WTC11 (cell line): ENCODE measurements around the gene TMSB4Y. TPM values are rescaled to one million over a fixed set of nuclear protein-coding genes. Genes with fewer than 3 reads are reported as not detected.

Experiments
- ATAC-seq: fragments of 200-7000 bp; cut with Tn5 transposase; 2 replicates; pipeline ENCODE4 v1.10.0; 2021; ENCODE audit warnings: mild to moderate bottlenecking, moderate library complexity
- CTCF ChIA-PET: fragments of 300-600 bp; sonication (Branson Sonifier 250); formaldehyde crosslinking; loops from one replicate; lab custom pipeline; 2021; ENCODE audit warnings: antibody characterized with exemption; lab: Charles Lee
- POLR2A ChIA-PET: fragments of 350-600 bp; sonication (Branson Sonifier 250); formaldehyde crosslinking; loops from one replicate; lab custom pipeline; 2021; ENCODE audit warnings: antibody characterized with exemption; lab: Charles Lee
- DNase-seq: peaks from one replicate; pipeline ENCODE4 v3.0.0; 2021; ENCODE audit warnings: low spot score
- H3K27ac Mint-ChIP-seq: 2 replicates; pipeline ENCODE4 v1.8.0; 2021; ENCODE audit warnings: mixed read lengths
- H3K27me3 Mint-ChIP-seq: 2 replicates; pipeline ENCODE4 v1.8.0; 2021; ENCODE audit warnings: low read depth, mild to moderate bottlenecking, moderate library complexity, mixed read lengths
- H3K36me3 Mint-ChIP-seq: 2 replicates; pipeline ENCODE4 v1.8.0; 2021; ENCODE audit warnings: mixed read lengths
- H3K4me1 Mint-ChIP-seq: 2 replicates; pipeline ENCODE4 v1.8.0; 2022; ENCODE audit warnings: mixed read lengths
- H3K4me3 Mint-ChIP-seq: 2 replicates; pipeline ENCODE4 v1.8.0; 2021; ENCODE audit warnings: mild to moderate bottlenecking, moderate library complexity, mixed read lengths
- H3K9me3 Mint-ChIP-seq: 2 replicates; pipeline ENCODE4 v1.8.0; 2021; ENCODE audit warnings: mixed read lengths
- ESRRA ChIP-seq: sonication (generic); formaldehyde crosslinking; IDR thresholded peaks from 2 replicates; pipeline ENCODE4 v1.8.1; 2022; ENCODE audit warnings: mild to moderate bottlenecking, missing genetic modification reagents, borderline replicate concordance
- FOXJ3 ChIP-seq: sonication (generic); formaldehyde crosslinking; IDR thresholded peaks from 2 replicates; pipeline ENCODE4 v1.9.0; 2021; ENCODE audit warnings: missing genetic modification reagents, mild to moderate bottlenecking, borderline replicate concordance
- GRHL2 ChIP-seq: fragments of 250-450 bp; sonication (Bioruptor Pico); IDR thresholded peaks from 2 replicates; pipeline ENCODE4 v1.8.0; 2022; ENCODE audit warnings: mild to moderate bottlenecking, moderate library complexity; ENCODE audit not compliant: insufficient replicate concordance, severe bottlenecking
- IRF2 ChIP-seq: sonication (generic); formaldehyde crosslinking; IDR thresholded peaks from 2 replicates; pipeline ENCODE4 v1.8.0; 2022; ENCODE audit warnings: low read depth, missing genetic modification reagents, borderline replicate concordance
- MXD4 ChIP-seq: fragments of 250-450 bp; sonication (Bioruptor Pico); IDR thresholded peaks from 2 replicates; pipeline ENCODE4 v1.8.0; 2021; ENCODE audit warnings: mild to moderate bottlenecking, moderate library complexity, borderline replicate concordance
- NR1H2 ChIP-seq: sonication (generic); formaldehyde crosslinking; IDR thresholded peaks from 2 replicates; pipeline ENCODE4 v1.9.0; 2021; ENCODE audit warnings: mild to moderate bottlenecking, moderate library complexity, missing genetic modification reagents
- NR2C2 ChIP-seq: sonication (generic); formaldehyde crosslinking; IDR thresholded peaks from 2 replicates; pipeline ENCODE4 v1.8.0; 2022; ENCODE audit warnings: mild to moderate bottlenecking, missing genetic modification reagents
- NR3C1 ChIP-seq: sonication (generic); formaldehyde crosslinking; conservative IDR thresholded peaks from 2 replicates; pipeline ENCODE4 v1.8.1; 2023; ENCODE audit warnings: low read depth, mild to moderate bottlenecking, missing genetic modification reagents
- SMAD3 ChIP-seq: sonication (generic); formaldehyde crosslinking; IDR thresholded peaks from 2 replicates; pipeline ENCODE4 v1.8.0; 2022; ENCODE audit warnings: missing genetic modification reagents, mild to moderate bottlenecking, borderline replicate concordance
- ZNF317 ChIP-seq: sonication (generic); formaldehyde crosslinking; IDR thresholded peaks from 2 replicates; pipeline ENCODE4 v1.8.1; 2023; ENCODE audit warnings: low read depth, mild to moderate bottlenecking, moderate library complexity, missing genetic modification reagents, borderline replicate concordance
- ZNF396 ChIP-seq: fragments of 250-450 bp; sonication (Bioruptor Pico); IDR thresholded peaks from 2 replicates; pipeline ENCODE4 v1.8.0; 2021; ENCODE audit warnings: mild to moderate bottlenecking, moderate library complexity, borderline replicate concordance
- ZNF416 ChIP-seq: fragments of 250-450 bp; sonication (Bioruptor Pico); IDR thresholded peaks from 2 replicates; pipeline ENCODE4 v1.9.0; 2021; ENCODE audit warnings: mild to moderate bottlenecking, inconsistent platforms
- total RNA-seq: library from RNA; stranded (reverse); gene quantifications from 3 replicates; pipeline ENCODE4 v1.2.3, GENCODE V29; 2021
- TF ChIP-seq, protein P1 (sequence below): sonication (generic); formaldehyde crosslinking; IDR thresholded peaks from 2 replicates; pipeline ENCODE4 v1.8.0; 2023; ENCODE audit warnings: missing genetic modification reagents
- TF ChIP-seq, protein P2 (sequence below): fragments of 200-600 bp; IDR thresholded peaks from 2 replicates; pipeline ENCODE4 v1.8.0; 2022; ENCODE audit warnings: antibody characterized with exemption
- TF ChIP-seq, protein P3 (sequence below): sonication (generic); formaldehyde crosslinking; IDR thresholded peaks from 2 replicates; pipeline ENCODE4 v1.8.0; 2023; ENCODE audit warnings: mild to moderate bottlenecking, missing genetic modification reagents
- TF ChIP-seq, protein P4 (sequence below): sonication (generic); formaldehyde crosslinking; IDR thresholded peaks from 2 replicates; pipeline ENCODE4 v1.8.0; 2023; ENCODE audit warnings: missing genetic modification reagents, mild to moderate bottlenecking, borderline replicate concordance
- TF ChIP-seq, protein P5 (sequence below): sonication (generic); formaldehyde crosslinking; conservative IDR thresholded peaks from 2 replicates; pipeline ENCODE4 v1.8.1; 2023; ENCODE audit warnings: mild to moderate bottlenecking, low read depth, missing genetic modification reagents, moderate library complexity

TMSB4Y gene
- total RNA-seq, 1 experiment from 2014 or later, result 3.0 TPM

DNA sequence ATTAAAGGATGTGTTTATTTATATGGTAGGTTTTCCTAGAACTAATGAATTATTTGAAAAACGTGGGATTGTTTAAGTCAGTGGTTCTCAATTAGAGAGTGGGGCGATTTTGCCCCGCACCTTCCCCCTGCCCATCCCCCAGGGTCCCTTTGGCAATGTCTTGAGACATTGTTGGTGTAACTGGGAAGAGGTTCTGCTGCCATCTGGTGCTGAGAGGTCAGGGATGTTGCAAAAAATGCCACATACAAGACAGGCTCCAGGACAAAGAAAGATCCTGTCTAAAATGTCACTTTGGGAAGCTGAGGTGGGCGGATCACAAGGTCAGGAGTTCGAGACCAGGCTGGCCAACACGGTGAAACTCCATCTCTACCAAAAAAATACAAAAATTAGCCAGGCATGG lies 25.8 kb downstream of the TMSB4Y start:
- Mint-ChIP-seq H3K27ac (no peak overlapping the region), H3K9me3 (peaks cover 23% of the 10 kb centered on the region), H3K4me3 (no peak overlapping the region), H3K4me1 (peaks cover 10% of the 10 kb centered on the region), H3K36me3 (peaks cover 23% of the 10 kb centered on the region), H3K27me3 (no peaks in the 10 kb centered on the region)
- ChIA-PET CTCF (interaction anchor here (0.6 to 0.9 kb wide), 4 partner anchors 292 to 477 kb away, joined by 3 to 8 read pairs (median 4); no protein-coding TSS in a partner anchor), POLR2A (no interaction called here)
- DNase-seq (peak; percentile 37), ATAC-seq (peak; percentile 63)
- TF ChIP-seq ZNF317 (CRISPR knock-in tag), result no peak

DNA sequence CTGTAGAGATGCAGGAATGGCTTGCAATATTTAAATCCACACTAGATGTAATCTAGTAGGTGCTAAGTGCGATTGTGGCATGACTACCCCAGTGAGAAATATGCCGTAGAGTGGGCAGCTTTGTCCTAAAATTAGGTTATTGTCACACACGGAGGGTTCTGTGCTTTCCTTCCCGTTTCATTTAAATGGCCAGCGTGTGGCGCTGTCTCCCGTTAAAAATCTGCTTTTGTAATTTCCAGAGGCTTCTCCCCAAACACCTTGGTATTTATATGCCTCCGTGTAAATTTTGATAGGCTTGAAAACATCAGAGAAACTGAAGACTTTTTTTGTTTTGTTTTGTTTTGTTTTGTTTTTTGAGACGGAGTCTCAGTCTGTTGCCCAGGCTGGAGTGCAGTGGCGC lies 34.9 kb downstream of the TMSB4Y start:
- H3K4me3 Mint-ChIP-seq, result peak overlapping the region; percentile 14; the same call in 1 of the 2 replicates
- ATAC-seq, result peak; percentile 47; the same call in 1 of the 2 replicates
- H3K9me3 Mint-ChIP-seq, result peaks cover 9% of the 10 kb centered on the region
- ChIA-PET POLR2A (no interaction called here), CTCF (interaction anchor here (0.6 to 2.2 kb wide), 9 partner anchors 10 to 301 kb away, joined by 3 to 10 read pairs (median 4); no protein-coding TSS in a partner anchor)
- TF ChIP-seq, protein P1, sequence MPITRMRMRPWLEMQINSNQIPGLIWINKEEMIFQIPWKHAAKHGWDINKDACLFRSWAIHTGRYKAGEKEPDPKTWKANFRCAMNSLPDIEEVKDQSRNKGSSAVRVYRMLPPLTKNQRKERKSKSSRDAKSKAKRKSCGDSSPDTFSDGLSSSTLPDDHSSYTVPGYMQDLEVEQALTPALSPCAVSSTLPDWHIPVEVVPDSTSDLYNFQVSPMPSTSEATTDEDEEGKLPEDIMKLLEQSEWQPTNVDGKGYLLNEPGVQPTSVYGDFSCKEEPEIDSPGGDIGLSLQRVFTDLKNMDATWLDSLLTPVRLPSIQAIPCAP, result no peak
- TF ChIP-seq, protein P2, sequence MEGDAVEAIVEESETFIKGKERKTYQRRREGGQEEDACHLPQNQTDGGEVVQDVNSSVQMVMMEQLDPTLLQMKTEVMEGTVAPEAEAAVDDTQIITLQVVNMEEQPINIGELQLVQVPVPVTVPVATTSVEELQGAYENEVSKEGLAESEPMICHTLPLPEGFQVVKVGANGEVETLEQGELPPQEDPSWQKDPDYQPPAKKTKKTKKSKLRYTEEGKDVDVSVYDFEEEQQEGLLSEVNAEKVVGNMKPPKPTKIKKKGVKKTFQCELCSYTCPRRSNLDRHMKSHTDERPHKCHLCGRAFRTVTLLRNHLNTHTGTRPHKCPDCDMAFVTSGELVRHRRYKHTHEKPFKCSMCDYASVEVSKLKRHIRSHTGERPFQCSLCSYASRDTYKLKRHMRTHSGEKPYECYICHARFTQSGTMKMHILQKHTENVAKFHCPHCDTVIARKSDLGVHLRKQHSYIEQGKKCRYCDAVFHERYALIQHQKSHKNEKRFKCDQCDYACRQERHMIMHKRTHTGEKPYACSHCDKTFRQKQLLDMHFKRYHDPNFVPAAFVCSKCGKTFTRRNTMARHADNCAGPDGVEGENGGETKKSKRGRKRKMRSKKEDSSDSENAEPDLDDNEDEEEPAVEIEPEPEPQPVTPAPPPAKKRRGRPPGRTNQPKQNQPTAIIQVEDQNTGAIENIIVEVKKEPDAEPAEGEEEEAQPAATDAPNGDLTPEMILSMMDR, result 0 out of 2 replicates have a peak, but pooled peaks have one; percentile 25
- no peaks in the 10 kb centered on the region for H3K27me3 Mint-ChIP-seq
- H3K27ac Mint-ChIP-seq, result no peak overlapping the region
- peaks cover 16% of the 10 kb centered on the region for H3K36me3 Mint-ChIP-seq
- H3K4me1 Mint-ChIP-seq, result peaks cover 6% of the 10 kb centered on the region; the same call in 1 of the 2 replicates
- peak; percentile 25 for DNase-seq

DNA sequence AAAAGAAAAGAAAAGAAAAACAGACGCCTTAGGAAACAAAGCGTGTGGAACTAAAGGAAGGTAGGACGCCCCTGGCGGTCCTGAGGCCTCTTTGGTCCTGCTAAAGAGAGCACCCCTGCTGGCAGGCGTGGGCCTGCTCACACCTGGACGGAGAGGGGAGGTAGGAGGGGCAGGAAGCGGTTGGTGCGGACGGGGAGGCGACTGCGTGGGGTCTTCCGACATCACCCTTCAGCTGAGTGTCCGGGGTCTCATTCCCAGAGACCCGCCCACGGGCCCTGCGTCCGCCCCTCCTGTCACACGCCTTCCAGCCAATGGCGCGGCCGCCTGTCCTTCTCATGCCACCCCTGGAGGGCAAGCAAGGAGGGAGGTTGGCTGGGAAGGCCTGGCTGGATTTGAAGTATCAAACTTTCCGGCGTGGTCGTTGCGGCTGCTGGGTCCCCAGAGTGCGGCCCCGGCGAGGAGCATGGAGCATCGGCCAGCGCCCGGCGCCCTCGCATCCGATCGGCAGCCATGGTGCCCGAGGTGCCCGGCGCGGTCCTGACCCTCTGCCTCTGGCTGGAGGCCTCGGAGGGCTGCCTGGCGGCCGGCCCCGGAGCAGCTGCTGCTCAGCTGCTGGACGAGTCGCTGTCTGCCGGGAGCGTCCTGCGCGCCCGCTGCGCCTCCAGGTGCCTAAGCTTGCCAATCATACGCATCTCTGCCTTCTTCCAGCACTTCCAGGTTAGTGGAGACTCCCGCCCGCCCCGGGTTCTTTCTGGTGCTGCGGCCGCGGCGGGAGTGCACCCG lies 47.8 kb downstream of the TMSB4Y start:
- Mint-ChIP-seq H3K4me3 (peak overlapping the region; percentile 92), H3K36me3 (peaks cover 27% of the 10 kb centered on the region), H3K9me3 (peaks cover 7% of the 10 kb centered on the region), H3K27ac (no peak overlapping the region), H3K4me1 (peaks cover 27% of the 10 kb centered on the region), H3K27me3 (no peaks in the 10 kb centered on the region)
- peak; percentile 67 for DNase-seq
- peak; percentile 84 for ATAC-seq
- CTCF ChIA-PET, result interaction anchor here (0.9 to 1.5 kb wide), 3 partner anchors 9 to 20 kb away, joined by 5 to 10 read pairs (median 5); no protein-coding TSS in a partner anchor
- POLR2A ChIA-PET, result interaction anchor here (0.6 to 1.4 kb wide), 2 partner anchors 16 to 604 kb away, joined by 4 read pairs; no protein-coding TSS in a partner anchor
- no peak for TF ChIP-seq FOXJ3
- TF ChIP-seq, protein P3, sequence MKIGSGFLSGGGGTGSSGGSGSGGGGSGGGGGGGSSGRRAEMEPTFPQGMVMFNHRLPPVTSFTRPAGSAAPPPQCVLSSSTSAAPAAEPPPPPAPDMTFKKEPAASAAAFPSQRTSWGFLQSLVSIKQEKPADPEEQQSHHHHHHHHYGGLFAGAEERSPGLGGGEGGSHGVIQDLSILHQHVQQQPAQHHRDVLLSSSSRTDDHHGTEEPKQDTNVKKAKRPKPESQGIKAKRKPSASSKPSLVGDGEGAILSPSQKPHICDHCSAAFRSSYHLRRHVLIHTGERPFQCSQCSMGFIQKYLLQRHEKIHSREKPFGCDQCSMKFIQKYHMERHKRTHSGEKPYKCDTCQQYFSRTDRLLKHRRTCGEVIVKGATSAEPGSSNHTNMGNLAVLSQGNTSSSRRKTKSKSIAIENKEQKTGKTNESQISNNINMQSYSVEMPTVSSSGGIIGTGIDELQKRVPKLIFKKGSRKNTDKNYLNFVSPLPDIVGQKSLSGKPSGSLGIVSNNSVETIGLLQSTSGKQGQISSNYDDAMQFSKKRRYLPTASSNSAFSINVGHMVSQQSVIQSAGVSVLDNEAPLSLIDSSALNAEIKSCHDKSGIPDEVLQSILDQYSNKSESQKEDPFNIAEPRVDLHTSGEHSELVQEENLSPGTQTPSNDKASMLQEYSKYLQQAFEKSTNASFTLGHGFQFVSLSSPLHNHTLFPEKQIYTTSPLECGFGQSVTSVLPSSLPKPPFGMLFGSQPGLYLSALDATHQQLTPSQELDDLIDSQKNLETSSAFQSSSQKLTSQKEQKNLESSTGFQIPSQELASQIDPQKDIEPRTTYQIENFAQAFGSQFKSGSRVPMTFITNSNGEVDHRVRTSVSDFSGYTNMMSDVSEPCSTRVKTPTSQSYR (CRISPR knock-in tag), result no peak
- no peak for TF ChIP-seq SMAD3
- no peak for TF ChIP-seq ESRRA (CRISPR knock-in tag)
- TF ChIP-seq IRF2 (CRISPR knock-in tag), result no peak
- TF ChIP-seq, protein P4, sequence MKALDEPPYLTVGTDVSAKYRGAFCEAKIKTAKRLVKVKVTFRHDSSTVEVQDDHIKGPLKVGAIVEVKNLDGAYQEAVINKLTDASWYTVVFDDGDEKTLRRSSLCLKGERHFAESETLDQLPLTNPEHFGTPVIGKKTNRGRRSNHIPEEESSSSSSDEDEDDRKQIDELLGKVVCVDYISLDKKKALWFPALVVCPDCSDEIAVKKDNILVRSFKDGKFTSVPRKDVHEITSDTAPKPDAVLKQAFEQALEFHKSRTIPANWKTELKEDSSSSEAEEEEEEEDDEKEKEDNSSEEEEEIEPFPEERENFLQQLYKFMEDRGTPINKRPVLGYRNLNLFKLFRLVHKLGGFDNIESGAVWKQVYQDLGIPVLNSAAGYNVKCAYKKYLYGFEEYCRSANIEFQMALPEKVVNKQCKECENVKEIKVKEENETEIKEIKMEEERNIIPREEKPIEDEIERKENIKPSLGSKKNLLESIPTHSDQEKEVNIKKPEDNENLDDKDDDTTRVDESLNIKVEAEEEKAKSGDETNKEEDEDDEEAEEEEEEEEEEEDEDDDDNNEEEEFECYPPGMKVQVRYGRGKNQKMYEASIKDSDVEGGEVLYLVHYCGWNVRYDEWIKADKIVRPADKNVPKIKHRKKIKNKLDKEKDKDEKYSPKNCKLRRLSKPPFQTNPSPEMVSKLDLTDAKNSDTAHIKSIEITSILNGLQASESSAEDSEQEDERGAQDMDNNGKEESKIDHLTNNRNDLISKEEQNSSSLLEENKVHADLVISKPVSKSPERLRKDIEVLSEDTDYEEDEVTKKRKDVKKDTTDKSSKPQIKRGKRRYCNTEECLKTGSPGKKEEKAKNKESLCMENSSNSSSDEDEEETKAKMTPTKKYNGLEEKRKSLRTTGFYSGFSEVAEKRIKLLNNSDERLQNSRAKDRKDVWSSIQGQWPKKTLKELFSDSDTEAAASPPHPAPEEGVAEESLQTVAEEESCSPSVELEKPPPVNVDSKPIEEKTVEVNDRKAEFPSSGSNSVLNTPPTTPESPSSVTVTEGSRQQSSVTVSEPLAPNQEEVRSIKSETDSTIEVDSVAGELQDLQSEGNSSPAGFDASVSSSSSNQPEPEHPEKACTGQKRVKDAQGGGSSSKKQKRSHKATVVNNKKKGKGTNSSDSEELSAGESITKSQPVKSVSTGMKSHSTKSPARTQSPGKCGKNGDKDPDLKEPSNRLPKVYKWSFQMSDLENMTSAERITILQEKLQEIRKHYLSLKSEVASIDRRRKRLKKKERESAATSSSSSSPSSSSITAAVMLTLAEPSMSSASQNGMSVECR (CRISPR knock-in tag), result no peak
- no peak for TF ChIP-seq MXD4 (CRISPR knock-in tag)
- no peak for TF ChIP-seq GRHL2
- TF ChIP-seq, protein P5, sequence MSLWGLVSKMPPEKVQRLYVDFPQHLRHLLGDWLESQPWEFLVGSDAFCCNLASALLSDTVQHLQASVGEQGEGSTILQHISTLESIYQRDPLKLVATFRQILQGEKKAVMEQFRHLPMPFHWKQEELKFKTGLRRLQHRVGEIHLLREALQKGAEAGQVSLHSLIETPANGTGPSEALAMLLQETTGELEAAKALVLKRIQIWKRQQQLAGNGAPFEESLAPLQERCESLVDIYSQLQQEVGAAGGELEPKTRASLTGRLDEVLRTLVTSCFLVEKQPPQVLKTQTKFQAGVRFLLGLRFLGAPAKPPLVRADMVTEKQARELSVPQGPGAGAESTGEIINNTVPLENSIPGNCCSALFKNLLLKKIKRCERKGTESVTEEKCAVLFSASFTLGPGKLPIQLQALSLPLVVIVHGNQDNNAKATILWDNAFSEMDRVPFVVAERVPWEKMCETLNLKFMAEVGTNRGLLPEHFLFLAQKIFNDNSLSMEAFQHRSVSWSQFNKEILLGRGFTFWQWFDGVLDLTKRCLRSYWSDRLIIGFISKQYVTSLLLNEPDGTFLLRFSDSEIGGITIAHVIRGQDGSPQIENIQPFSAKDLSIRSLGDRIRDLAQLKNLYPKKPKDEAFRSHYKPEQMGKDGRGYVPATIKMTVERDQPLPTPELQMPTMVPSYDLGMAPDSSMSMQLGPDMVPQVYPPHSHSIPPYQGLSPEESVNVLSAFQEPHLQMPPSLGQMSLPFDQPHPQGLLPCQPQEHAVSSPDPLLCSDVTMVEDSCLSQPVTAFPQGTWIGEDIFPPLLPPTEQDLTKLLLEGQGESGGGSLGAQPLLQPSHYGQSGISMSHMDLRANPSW (CRISPR knock-in tag), result no peak
- TF ChIP-seq NR2C2, result no peak
- TF ChIP-seq NR1H2 (CRISPR knock-in tag), result no peak
- no peak for TF ChIP-seq ZNF396
- TF ChIP-seq NR3C1, result no peak
- no peak for TF ChIP-seq ZNF416 (CRISPR knock-in tag)
